ENCODE data around the gene INSYN2B. TPM values are rescaled to one million over a fixed set of nuclear protein-coding genes. Genes with fewer than 3 reads are reported as not detected.

INSYN2B gene
- total and polyA plus RNA-seq, 2 of the 8 experiments (the other 6 are each of a cell fraction or from before 2014, with no cell fraction given): not detected

DNA sequence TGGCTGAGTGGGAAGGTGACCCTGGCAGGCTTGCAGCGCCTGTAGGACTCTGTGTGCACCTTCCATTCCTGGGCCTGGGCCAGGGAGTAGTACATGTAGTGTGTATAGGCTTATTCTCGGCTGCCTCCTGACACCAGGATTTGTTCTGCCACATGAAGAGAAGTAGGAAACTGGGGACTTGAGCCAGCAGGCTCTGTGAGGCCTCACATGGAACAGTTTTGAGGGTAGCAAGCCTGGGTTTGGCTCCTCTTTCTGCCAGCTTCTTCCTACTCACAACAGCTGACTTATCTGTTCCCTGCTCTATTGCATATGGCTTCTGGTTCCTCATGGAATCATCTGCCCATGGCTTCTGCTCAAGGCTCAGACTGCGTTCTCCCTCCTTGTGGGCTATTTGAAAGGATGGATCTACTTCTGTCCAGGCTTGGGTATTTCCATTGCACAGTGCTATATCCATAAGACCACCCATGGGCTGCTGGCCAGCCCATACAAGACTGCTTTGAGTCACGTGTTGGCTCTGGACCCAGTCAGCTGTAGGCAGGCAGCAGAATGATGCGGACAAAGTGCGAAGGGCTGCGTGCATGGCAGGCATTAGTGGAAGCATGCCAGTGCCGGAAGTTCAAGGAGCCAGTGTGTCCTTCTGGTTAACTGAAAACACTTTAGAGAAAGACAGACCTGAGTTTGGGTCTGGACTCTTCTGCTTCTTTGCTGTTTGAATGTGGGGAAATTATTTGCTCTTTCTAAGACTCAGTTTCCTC lies 11.0 kb upstream of the INSYN2B start:
- H3K23ac ChIP-seq (ENCODE audit: insufficient read length): no peak overlapping the region
- no peak overlapping the region for H2AFZ ChIP-seq (ENCODE audit: low read length)
- no peaks in the 10 kb centered on the region for H3K79me2 ChIP-seq (ENCODE audit: control insufficient read depth in 1 of 2, insufficient read depth in 2 of 2, low read length in 2 of 2)
- 94% methylated on average over 8 of the region's 8 CpGs; no CpG with 5 or more reads in 1 of the 2 experiments for WGBS, 2 experiments (ENCODE audit: extremely low coverage in 1 of 2, insufficient coverage in 1 of 2, insufficient read length in 1 of 2, insufficient replicate concordance in 2 of 2, low coverage in 1 of 2, low lambda C conversion rate in 2 of 2, missing lambda C conversion rate in 1 of 2)
- no peak overlapping the region for H3K9ac ChIP-seq (replicated peaks in 1 of 4; ENCODE audit: extremely low read depth in 1 of 4, low read depth in 3 of 4, low read length in 3 of 4)
- no peaks in the 10 kb centered on the region for H3K23me2 ChIP-seq (ENCODE audit: low read depth, low read length)
- no peak for TF ChIP-seq RFX5 (IDR thresholded peaks at IDR 0.05; ENCODE audit: borderline replicate concordance, low read depth, low read length)
- no peak for TF ChIP-seq BACH1 (IDR thresholded peaks at IDR 0.05; ENCODE audit: low read length)
- TF ChIP-seq BRCA1 (IDR thresholded peaks at IDR 0.05; ENCODE audit: low read depth, low read length): no peak
- TF ChIP-seq RBBP5 (IDR thresholded peaks at IDR 0.05; ENCODE audit: borderline replicate concordance, low read depth, low read length): no peak
- TF ChIP-seq ZNF274 (IDR thresholded peaks at IDR 0.05; ENCODE audit: borderline replicate concordance, extremely low read depth, low read length): no peak
- no peak overlapping the region for H4K91ac ChIP-seq (replicated peaks; ENCODE audit: insufficient read length, low read length)
- H3K4me3 ChIP-seq (ENCODE audit: extremely low read depth in 1 of 4, insufficient read depth in 2 of 4, low read depth in 3 of 4, low read length in 4 of 4): no peak overlapping the region
- H3K27me3 ChIP-seq (replicated peaks in 1 of 4; ENCODE audit: control insufficient read depth in 3 of 4, extremely low read depth in 1 of 4, insufficient read depth in 3 of 4, low read length in 3 of 4): no peaks in the 10 kb centered on the region; a peak in 1 of 7 replicates
- no peak overlapping the region for H2BK5ac ChIP-seq (ENCODE audit: low read depth, low read length)
- no peak overlapping the region for H2BK15ac ChIP-seq (ENCODE audit: low read length)
- no peaks in the 10 kb centered on the region for H3K79me1 ChIP-seq (ENCODE audit: low read depth, low read length)
- POLR2A ChIA-PET (ENCODE audit: partially characterized antibody): no interaction called here
- H3K18ac ChIP-seq (ENCODE audit: extremely low read depth, low read length): no peak overlapping the region
- DNase-seq (ENCODE audit: low read depth in 1 of 2, low spot score in 2 of 2) (no peak), FAIRE-seq (no peak)
- no peak overlapping the region for H2AK5ac ChIP-seq (ENCODE audit: low read depth, low read length)
- H2BK120ac ChIP-seq (replicated peaks; ENCODE audit: low read depth, low read length): no peak overlapping the region
- no peak overlapping the region for H3K14ac ChIP-seq (ENCODE audit: insufficient read length)
- H3K9me3 ChIP-seq (ENCODE audit: insufficient read depth in 2 of 2, low read depth in 1 of 2, low read length in 1 of 2): no peaks in the 10 kb centered on the region
- H4K5ac ChIP-seq (ENCODE audit: insufficient read length, low read depth, low read length): no peak overlapping the region
- no peaks in the 10 kb centered on the region for H3K4me1 ChIP-seq (replicated peaks in 1 of 4; ENCODE audit: control insufficient read depth in 3 of 4, insufficient read depth in 4 of 4, low read length in 3 of 4)
- no peaks in the 10 kb centered on the region for H4K20me1 ChIP-seq (replicated peaks in 1 of 2; ENCODE audit: control insufficient read depth in 1 of 2, insufficient read depth in 2 of 2, low read length in 2 of 2)
- no peak overlapping the region for H3K4ac ChIP-seq (replicated peaks; ENCODE audit: insufficient read length, low read depth, low read length)
- no peak overlapping the region for H2BK20ac ChIP-seq (ENCODE audit: low read length)
- H3K36me3 ChIP-seq (ENCODE audit: control insufficient read depth in 2 of 4, insufficient read depth in 4 of 4, low read length in 3 of 4): no peaks in the 10 kb centered on the region
- H4K8ac ChIP-seq (ENCODE audit: extremely low read depth, insufficient read depth, low read length): no peak overlapping the region
- H3K27ac ChIP-seq (ENCODE audit: low read depth, low read length): no peak overlapping the region
- no peak overlapping the region for H3K4me2 ChIP-seq (ENCODE audit: insufficient read depth in 1 of 2, low read depth in 2 of 2, low read length in 2 of 2)
- no peak overlapping the region for H3K56ac ChIP-seq (replicated peaks; ENCODE audit: insufficient read length, low read depth, low read length)
- CTCF ChIA-PET (ENCODE audit: partially characterized antibody): interaction anchor here (1.0 to 1.1 kb wide), 3 partner anchors 11 to 21 kb away, joined by 3 read pairs; partner anchors contain the start of gene INSYN2B
- H2BK12ac ChIP-seq (ENCODE audit: low read depth, low read length): no peak overlapping the region
